SHP77 treated with DMSO at 0.1 percent for 48 hours (cell line): Measurements from ENCODE around the gene NEK7.

Experiments used
- DNase-seq: peaks from one replicate; lab custom pipeline; 2025; lab: John Stamatoyannopoulos, UW

The NEK7 gene

DNA sequence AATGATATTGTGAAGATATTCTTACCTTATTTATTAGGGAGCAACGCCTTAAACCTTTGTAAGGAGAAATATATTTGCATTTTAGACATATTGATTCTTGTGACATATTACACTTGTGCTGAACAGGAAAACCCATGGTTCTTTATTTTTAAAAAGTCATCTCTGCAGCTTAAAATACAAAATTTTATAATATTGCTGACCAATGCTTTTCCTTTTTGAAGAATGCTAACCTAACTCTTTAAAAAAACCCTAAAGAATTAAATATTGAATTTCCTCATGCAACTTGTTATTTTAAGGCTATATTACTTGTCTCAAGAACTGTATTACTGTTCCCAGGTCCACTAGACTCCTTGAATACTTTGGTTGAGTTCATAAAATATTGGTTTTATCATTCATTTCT lies 99.0 kb downstream of the NEK7 start:
- DNase-seq = no peak

DNA sequence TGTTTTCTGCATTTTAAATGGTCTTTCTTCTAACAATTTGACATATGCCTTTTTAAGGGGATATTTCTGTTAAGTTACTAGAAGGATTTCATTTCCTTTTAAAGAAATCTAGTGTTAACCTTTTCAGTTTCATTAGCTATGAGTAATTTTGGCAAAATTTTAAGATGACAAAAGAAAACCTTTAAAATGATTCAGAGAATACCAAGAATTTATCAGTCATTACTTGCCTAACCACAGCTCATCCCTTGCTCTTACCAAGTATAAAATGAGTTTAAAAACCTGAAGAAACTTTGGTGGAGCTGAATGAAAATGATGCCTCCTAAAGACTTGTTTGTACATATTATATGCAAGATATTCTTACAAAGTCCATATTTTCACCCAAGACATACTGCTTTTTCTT lies 101.7 kb downstream of the NEK7 start:
- no peak for DNase-seq

DNA sequence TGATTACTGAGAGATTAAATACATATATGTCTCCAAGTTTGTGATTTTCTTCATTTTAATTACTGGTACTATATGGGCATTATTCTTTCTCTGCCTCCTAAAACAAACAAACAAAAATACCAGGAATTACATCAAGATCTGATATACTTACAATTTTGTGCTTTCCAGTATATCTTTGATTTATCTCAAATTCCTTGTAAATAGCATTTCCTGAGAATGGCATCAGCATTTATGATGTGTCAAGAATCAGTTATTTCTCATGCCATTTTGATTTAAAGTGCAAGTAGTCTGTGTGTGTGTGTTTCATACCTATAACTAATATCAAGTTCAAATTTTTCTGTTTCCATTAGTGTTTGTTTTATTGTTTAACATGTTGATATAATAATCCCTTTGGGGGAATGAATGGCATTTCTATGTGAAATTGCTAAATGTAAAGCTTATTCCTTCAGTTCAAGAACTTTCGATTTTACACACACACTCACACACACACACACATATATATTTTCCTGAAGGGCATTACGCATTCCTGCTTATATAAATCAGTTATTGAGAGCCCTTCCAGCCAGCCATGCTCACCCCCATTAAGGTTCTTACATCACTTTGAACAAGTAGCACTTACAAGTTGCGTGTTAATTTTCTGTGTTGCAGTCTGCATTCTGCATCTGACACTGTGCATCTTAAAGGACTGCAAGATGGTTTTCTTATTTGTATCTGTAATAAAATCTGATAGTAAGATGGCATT lies 102.7 kb downstream of the NEK7 start:
- no peak for DNase-seq

DNA sequence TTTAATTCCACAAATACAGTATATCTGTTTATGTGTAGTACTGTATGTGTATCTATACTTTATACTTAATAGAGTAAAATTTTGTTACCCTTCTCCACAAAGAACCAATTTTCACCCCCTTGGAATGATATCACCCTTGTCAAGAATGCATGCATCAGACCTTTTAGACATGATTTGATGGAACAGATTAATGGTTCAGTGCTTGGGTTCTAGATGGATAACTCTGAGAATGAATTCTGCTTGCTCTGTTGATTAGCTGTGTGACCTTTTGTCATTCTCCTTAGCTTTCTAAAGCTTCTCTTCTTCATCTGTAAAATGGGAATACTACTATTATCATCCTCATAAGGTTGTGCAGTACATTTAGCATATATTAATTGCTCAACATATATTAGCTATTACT lies 105.1 kb downstream of the NEK7 start:
- no peak for DNase-seq

- DNase-seq = no peak
Measured at GRCh38 chr1:198263186-198263585, 106.4 kb downstream of the NEK7 start.

GRCh38 chr1:198264282-198264681 lies 107.5 kb downstream of the NEK7 start:
- no peak for DNase-seq

DNA sequence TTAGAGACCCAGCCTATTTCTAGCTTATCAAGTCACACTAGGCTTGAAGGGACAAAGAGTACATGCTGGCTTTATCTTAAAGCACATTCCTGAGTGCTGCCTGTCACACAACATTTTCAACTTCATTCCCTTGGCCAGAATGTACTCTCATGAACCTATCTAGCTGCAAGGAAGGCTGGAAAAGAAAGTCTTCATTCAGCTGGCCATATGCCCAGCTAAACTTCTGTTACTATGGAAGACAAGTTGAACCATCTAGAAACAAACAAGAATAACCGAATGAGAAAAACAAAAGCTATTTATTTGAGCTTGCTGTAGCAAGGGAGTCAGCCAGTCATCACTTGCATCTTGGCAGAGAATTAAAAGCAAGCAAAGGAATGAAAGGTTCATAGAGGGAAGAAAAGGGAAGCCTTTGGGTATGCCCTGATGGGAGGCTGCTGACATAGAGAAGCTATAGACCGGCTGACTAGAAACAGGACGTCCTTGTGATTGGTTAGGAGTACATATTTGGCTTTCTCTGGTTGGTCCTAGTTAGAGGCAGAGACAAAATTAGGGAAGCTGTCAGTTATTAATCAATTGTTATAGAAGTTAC lies 108.4 kb downstream of the NEK7 start:
- DNase-seq = no peak

GRCh38 chr1:198267056-198267455 lies 110.3 kb downstream of the NEK7 start:
- no peak for DNase-seq

DNA sequence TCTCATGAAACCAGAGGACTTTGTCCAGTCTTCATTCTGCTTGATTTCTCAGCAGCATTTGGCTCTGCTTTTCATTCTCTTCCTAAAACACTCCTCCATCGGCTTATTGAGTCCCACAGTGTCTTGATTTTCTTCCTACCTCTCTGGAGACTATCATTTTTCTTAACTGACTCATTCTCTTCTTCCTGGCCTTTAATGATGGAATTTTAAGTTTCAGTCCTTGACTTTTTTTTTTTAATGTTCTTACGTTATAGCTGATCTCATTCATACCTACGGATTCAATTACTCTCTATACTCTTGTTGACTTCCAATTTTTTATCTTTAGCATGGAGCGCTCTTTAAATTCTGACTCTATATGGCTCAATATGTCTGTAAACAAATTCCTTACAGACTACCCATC lies 111.1 kb downstream of the NEK7 start:
- no peak for DNase-seq

GRCh38 chr1:198268784-198269645 lies 112.2 kb downstream of the NEK7 start:
- DNase-seq = no peak

GRCh38 chr1:198269646-198269940 lies 112.8 kb downstream of the NEK7 start:
- no peak for DNase-seq

DNA sequence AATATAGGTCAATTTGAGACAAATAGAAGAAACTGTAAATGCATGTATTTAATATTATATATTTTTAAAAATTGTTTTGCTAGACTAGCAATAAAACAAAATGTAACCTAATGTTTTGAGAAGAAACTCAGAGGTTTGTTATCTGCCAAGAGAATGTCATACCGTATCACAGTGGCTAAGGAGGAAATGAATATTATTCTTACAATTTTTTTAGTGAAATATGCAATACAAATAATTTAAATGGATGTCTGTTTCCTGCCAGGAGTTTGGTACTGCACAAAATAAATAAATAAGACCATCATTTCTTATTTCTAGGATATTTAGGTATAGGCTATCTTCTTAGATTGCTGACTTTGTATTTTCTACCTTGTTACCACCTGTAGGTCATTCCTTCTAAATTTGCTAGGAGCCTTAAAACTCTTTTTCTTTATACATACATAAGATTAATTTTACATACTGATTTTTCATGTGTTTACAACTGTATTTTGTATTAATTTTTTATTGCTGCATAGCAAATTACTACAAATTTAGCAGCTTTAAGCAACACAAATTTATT lies 113.6 kb downstream of the NEK7 start:
- DNase-seq = no peak

DNA sequence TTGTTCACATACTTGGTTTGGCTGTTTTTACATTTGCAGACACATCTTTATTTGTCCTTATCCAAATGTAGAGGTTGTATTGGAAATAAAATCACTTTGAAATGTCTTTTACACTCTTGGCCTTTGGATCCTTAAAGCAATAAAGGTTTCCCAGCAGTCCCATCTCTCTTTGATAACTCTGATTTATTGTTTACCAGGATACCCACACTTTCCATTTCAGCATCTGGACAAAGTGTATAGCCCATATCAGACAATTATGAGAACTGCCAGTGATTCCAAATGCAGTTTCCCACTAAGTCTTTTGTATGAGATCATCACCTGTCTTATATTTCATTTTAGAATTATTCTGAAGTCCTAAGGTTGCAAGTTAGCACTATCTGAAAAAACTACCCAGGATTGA lies 114.7 kb downstream of the NEK7 start:
- DNase-seq = no peak

DNA sequence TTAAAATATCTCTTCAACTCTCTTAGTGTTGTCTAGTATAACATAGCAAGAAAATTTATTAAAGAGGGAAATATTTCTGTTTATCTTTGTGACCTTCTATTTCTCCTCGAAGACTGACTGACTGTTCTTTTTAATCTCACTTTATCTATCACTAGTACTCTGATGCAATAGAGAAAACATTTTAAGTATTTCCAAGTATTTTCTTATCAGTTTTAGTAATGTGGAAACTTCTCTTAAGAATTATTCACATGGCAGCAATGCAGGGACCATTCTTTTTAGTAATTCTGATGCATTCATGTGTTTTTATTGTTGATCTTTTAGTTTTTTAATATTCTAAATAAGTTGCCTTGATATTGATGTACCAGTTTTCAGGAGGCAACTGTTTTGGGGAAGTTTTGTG lies 115.7 kb downstream of the NEK7 start:
- no peak for DNase-seq

DNA sequence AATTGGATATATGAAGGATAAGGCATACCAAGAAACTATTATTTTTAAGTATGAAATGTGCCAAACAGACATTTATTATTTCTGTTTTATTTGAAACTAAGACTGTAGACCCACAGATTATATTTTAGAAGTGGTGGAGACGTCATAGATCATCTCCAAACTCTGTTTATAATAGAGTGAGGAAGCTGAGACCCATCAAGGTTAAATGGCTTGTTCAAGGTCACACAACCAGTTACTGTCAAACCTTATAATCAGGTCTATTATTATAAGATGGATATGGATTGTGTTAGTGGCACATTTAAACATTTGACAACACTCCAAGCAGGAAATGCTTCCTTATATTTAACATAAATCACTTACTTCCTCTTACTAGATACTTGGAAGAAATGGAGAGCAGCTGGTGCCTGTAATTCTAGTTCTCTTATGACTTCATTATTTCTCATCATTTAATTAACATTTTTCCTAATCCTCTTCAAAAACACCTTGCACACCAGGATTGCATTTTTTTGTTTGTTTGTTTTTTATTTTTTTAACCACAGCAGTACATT lies 117.0 kb downstream of the NEK7 start:
- DNase-seq = no peak

- no peak for DNase-seq
Measured at GRCh38 chr1:198275597-198275996, 118.8 kb downstream of the NEK7 start.

DNA sequence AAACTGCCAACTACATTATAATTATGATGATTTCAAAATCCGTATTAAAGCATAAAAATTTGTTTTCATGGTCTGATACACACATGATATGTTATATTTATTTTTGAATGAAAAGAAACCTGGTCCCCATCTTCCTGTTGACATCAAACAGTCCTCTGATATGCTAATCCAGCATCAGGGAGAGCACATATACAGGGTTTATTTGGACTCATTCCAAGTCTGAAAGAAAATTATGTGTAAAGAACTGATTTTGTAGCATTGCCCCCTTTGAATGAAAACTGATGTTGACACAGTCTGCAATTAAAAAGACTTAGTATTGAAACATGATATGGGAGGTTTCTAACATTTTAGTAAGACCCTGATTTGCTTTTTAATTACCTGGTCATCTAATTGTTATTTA lies 119.4 kb downstream of the NEK7 start:
- no peak for DNase-seq

- no peak for DNase-seq
Measured at GRCh38 chr1:198278943-198279342, 122.1 kb downstream of the NEK7 start.

DNA sequence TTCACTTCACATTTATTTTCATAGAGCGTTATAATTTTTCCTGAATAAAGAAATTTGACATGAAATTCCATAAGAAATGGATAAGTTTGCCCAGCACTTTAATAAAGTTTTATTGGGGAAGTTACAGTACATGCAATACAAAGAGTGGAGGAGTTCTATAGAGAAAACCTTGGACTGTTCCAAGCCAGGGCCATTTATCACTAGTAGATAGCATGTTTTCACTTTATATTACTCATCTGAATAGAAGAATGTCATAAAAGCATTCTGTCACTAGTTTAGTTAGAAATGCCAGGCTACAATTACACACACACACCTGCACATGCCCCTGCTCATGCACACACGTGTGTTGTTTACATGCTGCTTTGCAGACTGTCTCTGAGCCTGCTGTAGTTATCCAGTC lies 123.3 kb downstream of the NEK7 start:
- DNase-seq = no peak

DNA sequence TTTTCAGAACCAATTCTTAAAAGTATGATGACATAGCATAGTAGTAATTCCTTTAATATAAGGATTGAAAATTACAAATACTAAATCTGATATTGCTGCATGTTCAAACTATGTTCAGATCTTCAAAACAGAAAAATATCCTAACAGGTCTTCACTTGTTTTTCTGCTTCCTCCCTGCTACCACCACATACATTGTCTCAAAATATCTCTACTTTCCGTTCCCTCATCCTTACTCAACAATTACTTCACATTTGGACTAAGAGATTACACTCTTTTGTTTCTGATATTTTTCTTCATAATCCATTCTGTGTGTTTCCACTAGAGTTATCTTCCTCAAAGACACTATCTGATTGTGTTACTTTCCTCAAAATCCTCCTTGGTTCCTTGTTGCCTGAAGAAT lies 125.1 kb downstream of the NEK7 start:
- DNase-seq = no peak

GRCh38 chr1:198283222-198283621 lies 126.4 kb downstream of the NEK7 start:
- no peak for DNase-seq

GRCh38 chr1:198287916-198288315 lies 131.1 kb downstream of the NEK7 start:
- DNase-seq = no peak
